Esophagus muscularis mucosa (tissue), 4 donors: Measurements from ENCODE around the gene PJA2. TPM values are rescaled to one million over a fixed set of nuclear protein-coding genes. Genes with fewer than 3 reads are reported as not detected.

Experiments used
- DNase-seq: peaks from one replicate; pipeline ENCODE4 v3.0.0-alpha.2; 2017; ENCODE audit errors: extremely low spot score
- H3K27ac ChIP-seq, 4 donors: fragments of 200-600 bp; sonication (generic); replicated peaks in 1 of 4; 1 replicate in 3 of 4; 2 replicates in 1 of 4; pipeline ENCODE4 v1.5.1; 2016 to 2019; ENCODE audit warnings: mild to moderate bottlenecking in 1 of 4
- H3K27me3 ChIP-seq, 4 donors: fragments of 200-600 bp; sonication (generic); one replicate each; pipeline versions ENCODE4 v1.5.1 to v1.6.0; 2016 to 2019
- H3K36me3 ChIP-seq, 4 donors: fragments of 200-600 bp; sonication (generic); one replicate each; pipeline ENCODE4 v1.5.1; 2016 to 2019
- H3K4me1 ChIP-seq, 4 donors: fragments of 200-600 bp; sonication (generic); one replicate each; pipeline ENCODE4 v1.5.1; 2016 to 2019
- H3K4me3 ChIP-seq, 4 donors: fragments of 200-600 bp; sonication (generic); 1 replicate in 2 of 4; 2 replicates in 2 of 4; pipeline ENCODE4 v1.5.1; 2016 to 2019; ENCODE audit warnings: mild to moderate bottlenecking in 4 of 4, moderate library complexity in 1 of 4
- H3K9me3 ChIP-seq, 4 donors: fragments of 200-600 bp; sonication (generic); 1 replicate in 3 of 4; 2 replicates in 1 of 4; pipeline ENCODE4 v1.5.1; 2016 to 2019
- EP300 ChIP-seq: sonication (generic); formaldehyde crosslinking; IDR thresholded peaks from one replicate; pipeline ENCODE4 v1.6.1; 2017; ENCODE audit warnings: antibody characterized with exemption
- POLR2A ChIP-seq: fragments of 450-650 bp; IDR thresholded peaks from one replicate; pipeline ENCODE4 v1.6.1; 2017; ENCODE audit warnings: antibody characterized with exemption, moderate library complexity, mild to moderate bottlenecking, low read depth
- POLR2AphosphoS5 ChIP-seq, 2 donors: sonication (generic); formaldehyde crosslinking; IDR thresholded peaks; one replicate each; pipeline ENCODE4 v1.6.1; 2017; ENCODE audit warnings: antibody characterized with exemption in 2 of 2
- WGBS: methylation state at CpG from one replicate; pipeline ENCODE4 v1.1.5; 2018; 5-methylcytosine and 5-hydroxymethylcytosine counted together
- intact Hi-C: fragments of 100-400 bp; cut with DNase I; formaldehyde crosslinking; loops from one replicate; pipeline ENCODE4 v1.15.1; 2023
- total RNA-seq, 4 donors: library from RNA; depleted of rRNA; stranded (reverse); fragments of >200 nt; gene quantifications; one replicate each; pipeline versions ENCODE4 v1.1.0 to v1.2.1, GENCODE V29; 2016
- TF ChIP-seq, protein P1 (sequence below), 3 experiments: fragments of 200-600 bp in 2 of 3; fragments of 450-650 bp in 1 of 3; sonication (generic) in 2 of 3; IDR thresholded peaks; one replicate each; pipeline ENCODE4 v1.5.1; 2017 to 2019; ENCODE audit warnings: antibody characterized with exemption in 3 of 3, mild to moderate bottlenecking in 2 of 3, moderate library complexity in 1 of 3

PJA2 gene
- total RNA-seq, 4 donors from 2014 or later, result 133 to 211 (median 170) TPM

DNA sequence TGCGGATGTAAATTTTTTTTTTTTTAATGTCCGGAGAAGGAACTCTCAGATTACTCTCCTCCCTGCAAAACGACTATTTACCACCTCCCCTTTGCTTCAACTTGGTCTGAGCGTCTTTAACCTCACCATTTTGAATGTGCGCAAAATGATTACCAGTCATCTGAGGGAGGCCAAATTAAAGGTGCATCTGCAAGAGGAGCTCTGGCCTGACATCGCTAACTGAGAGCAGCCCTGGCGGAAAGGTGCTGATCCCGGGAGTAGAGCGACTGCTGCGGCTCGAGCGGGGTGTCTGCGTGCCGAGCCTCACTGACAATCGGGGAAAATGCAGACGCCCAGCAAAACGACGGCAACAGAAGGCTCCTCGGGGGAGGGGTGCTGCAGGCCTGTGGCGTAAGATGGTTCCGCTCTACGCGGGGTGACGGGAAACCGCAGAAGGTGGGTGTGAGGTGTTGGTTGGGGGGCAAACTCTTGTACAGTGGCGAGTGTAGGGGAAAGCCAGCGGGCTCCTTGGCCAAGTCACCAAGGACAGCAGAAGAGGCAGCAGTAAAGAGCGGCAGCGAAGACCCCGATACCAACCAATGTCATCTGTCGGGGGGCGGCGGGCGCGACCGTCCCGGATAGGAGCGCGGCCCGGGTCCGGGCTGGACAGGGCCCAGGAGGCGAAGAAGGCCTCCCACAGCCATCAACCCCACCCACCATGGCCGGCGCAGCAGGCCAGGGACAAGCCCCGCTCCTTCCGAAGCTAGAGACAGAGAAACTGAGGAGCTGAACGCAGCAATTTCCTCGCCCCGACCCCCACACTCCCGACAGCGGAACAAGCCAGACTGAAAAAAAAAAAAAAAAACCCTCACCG lies 557 bp downstream of the PJA2 start:
- H3K4me1 ChIP-seq, result peaks cover 18 to 66% (median 60%) of the 10 kb centered on the region in 4 donors
- no peaks in the 10 kb centered on the region for H3K9me3 ChIP-seq
- no peaks in the 10 kb centered on the region for H3K27me3 ChIP-seq
- WGBS, result under 1% methylated on average over 28 of the region's 52 CpGs
- peaks cover 0 to 5% (median 0%) of the 10 kb centered on the region in 4 donors for H3K36me3 ChIP-seq
- DNase-seq, result peak; percentile 95
- peak overlapping the region; percentile 88 to 94 (median 90) for H3K4me3 ChIP-seq
- H3K27ac ChIP-seq, result peak overlapping the region; percentile 98 to 99 (median 98)
- TF ChIP-seq EP300 (no peak), POLR2AphosphoS5 (IDR thresholded peaks at IDR 0.05) (peak in 1 of 2 donors; percentile 56)
- intact Hi-C loops, result no loop called here

GRCh38 chr5:109407913-109408312 lies 1.9 kb downstream of the PJA2 start:
- H3K4me1 ChIP-seq, result peaks cover 14 to 62% (median 54%) of the 10 kb centered on the region in 4 donors

GRCh38 chr5:109406719-109407118 lies 3.1 kb downstream of the PJA2 start:
- peak overlapping the region; percentile 88 to 94 (median 90) for H3K4me3 ChIP-seq
- H3K4me1 ChIP-seq, result peaks cover 17 to 59% (median 54%) of the 10 kb centered on the region in 4 donors
- 51% methylated on average over 1 of the region's 1 CpG for WGBS
- intact Hi-C loops, result no loop called here
- no peak for DNase-seq
- H3K27me3 ChIP-seq, result no peaks in the 10 kb centered on the region
- no peaks in the 10 kb centered on the region for H3K9me3 ChIP-seq
- peaks cover 0 to 8% (median 0%) of the 10 kb centered on the region in 4 donors for H3K36me3 ChIP-seq
- peak overlapping the region; percentile 60 to 99 (median 98) for H3K27ac ChIP-seq
- TF ChIP-seq POLR2A (no peak), EP300 (no peak), POLR2AphosphoS5 (IDR thresholded peaks at IDR 0.05) (no peak)
- TF ChIP-seq, protein P1, sequence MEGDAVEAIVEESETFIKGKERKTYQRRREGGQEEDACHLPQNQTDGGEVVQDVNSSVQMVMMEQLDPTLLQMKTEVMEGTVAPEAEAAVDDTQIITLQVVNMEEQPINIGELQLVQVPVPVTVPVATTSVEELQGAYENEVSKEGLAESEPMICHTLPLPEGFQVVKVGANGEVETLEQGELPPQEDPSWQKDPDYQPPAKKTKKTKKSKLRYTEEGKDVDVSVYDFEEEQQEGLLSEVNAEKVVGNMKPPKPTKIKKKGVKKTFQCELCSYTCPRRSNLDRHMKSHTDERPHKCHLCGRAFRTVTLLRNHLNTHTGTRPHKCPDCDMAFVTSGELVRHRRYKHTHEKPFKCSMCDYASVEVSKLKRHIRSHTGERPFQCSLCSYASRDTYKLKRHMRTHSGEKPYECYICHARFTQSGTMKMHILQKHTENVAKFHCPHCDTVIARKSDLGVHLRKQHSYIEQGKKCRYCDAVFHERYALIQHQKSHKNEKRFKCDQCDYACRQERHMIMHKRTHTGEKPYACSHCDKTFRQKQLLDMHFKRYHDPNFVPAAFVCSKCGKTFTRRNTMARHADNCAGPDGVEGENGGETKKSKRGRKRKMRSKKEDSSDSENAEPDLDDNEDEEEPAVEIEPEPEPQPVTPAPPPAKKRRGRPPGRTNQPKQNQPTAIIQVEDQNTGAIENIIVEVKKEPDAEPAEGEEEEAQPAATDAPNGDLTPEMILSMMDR (IDR thresholded peaks at IDR 0.05), result no peak

More at GRCh38 chr5:109407913-109408312, 1.9 kb downstream of the PJA2 start:
- WGBS, result 17% methylated on average over 2 of the region's 2 CpGs
- no peak for DNase-seq
- Histone ChIP-seq H3K9me3 (no peaks in the 10 kb centered on the region), H3K27me3 (no peaks in the 10 kb centered on the region), H3K36me3 (peaks cover 0 to 8% (median 0%) of the 10 kb centered on the region in 4 donors), H3K27ac (peak overlapping the region; percentile 98 to 99 (median 98)), H3K4me3 (peak overlapping the region; percentile 88 to 94 (median 90))
- TF ChIP-seq POLR2A (no peak), EP300 (no peak), POLR2AphosphoS5 (IDR thresholded peaks at IDR 0.05) (no peak)
- TF ChIP-seq, protein P1 (IDR thresholded peaks at IDR 0.05), result no peak
- intact Hi-C loops, result no loop called here

GRCh38 chr5:109404428-109404960 lies 5.3 kb downstream of the PJA2 start:
- Histone ChIP-seq H3K9me3 (no peaks in the 10 kb centered on the region), H3K4me1 (peaks cover 19 to 71% (median 66%) of the 10 kb centered on the region in 4 donors), H3K4me3 (no peak overlapping the region), H3K27ac (peak overlapping the region in 3 of 4 donors; percentile 3 to 47 (median 42)), H3K36me3 (peaks cover 0 to 8% (median 0%) of the 10 kb centered on the region in 4 donors), H3K27me3 (no peaks in the 10 kb centered on the region)
- 81% methylated on average over 6 of the region's 6 CpGs for WGBS
- intact Hi-C loops, result no loop called here
- TF ChIP-seq EP300 (no peak), POLR2AphosphoS5 (IDR thresholded peaks at IDR 0.05) (no peak), POLR2A (no peak)
- TF ChIP-seq, protein P1 (IDR thresholded peaks at IDR 0.05), result no peak
- DNase-seq, result no peak

- WGBS, result 92% methylated on average over 5 of the region's 5 CpGs
- Histone ChIP-seq H3K36me3 (peaks cover 0 to 8% (median 0%) of the 10 kb centered on the region in 4 donors), H3K4me3 (no peak overlapping the region), H3K27ac (peak overlapping the region in 2 of 4 donors; percentile 42 to 47), H3K27me3 (no peaks in the 10 kb centered on the region), H3K9me3 (no peaks in the 10 kb centered on the region), H3K4me1 (peaks cover 27 to 80% (median 76%) of the 10 kb centered on the region in 4 donors)
- intact Hi-C loops, result no loop called here
- TF ChIP-seq EP300, result no peak
- DNase-seq, result no peak
These were observed 6.3 kb downstream of the PJA2 start for GRCh38 chr5:109403469-109403868.
